ENCODE data around the gene PGAM1.

DNA sequence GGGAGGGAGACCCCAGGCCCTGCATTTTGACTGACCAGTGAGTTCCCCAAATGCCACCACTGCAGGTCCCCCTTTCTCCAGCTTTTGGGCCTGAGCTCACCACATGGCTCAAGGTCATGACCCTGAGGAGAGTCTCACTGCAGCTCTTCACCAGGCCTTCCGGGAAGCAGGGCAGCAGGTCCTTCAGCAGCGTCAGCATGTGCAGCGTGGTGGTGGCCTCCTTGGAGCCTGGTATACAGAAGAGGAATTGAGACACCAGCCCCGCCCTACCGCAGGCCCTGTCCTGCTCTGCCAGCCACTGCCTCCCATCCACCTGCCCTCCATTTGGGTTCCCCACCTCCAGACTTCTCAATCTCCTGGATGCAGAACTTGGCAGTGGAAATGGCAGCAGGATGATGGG lies 37.8 kb upstream of the PGAM1 start:
- TF ChIP-seq, protein P1, sequence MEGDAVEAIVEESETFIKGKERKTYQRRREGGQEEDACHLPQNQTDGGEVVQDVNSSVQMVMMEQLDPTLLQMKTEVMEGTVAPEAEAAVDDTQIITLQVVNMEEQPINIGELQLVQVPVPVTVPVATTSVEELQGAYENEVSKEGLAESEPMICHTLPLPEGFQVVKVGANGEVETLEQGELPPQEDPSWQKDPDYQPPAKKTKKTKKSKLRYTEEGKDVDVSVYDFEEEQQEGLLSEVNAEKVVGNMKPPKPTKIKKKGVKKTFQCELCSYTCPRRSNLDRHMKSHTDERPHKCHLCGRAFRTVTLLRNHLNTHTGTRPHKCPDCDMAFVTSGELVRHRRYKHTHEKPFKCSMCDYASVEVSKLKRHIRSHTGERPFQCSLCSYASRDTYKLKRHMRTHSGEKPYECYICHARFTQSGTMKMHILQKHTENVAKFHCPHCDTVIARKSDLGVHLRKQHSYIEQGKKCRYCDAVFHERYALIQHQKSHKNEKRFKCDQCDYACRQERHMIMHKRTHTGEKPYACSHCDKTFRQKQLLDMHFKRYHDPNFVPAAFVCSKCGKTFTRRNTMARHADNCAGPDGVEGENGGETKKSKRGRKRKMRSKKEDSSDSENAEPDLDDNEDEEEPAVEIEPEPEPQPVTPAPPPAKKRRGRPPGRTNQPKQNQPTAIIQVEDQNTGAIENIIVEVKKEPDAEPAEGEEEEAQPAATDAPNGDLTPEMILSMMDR (IDR thresholded peaks at IDR 0.05): no peak
- TF ChIP-seq POLR2A (IDR thresholded peaks at IDR 0.05): no peak

Measured in lower leg skin (tissue), 3 donors.